ACHN (cell line): ENCODE data around the gene EFCC1.
A peak's percentile ranks its signal among the peaks of the same experiment; 100 is the strongest.

Experiments
- DNase-seq: peaks from one replicate; pipeline ENCODE4 v3.0.0-alpha.2; 2015
- in situ Hi-C: cut with HindIII; loops from 2 replicates; pipeline ENCODE4 v1.10.0; 2017; ENCODE audit warnings: low sequenced_read_pairs, low pct_ligation_motif_present, low pct_unique_long_range_greater_than_20kb

EFCC1 gene

GRCh38 chr3:129007792-129008191, 6.7 kb downstream of the EFCC1 start:
- no peak for DNase-seq
- in situ Hi-C loops, result no loop called here

- no peak for DNase-seq
- in situ Hi-C loops, result no loop called here
Measured at GRCh38 chr3:129009266-129009665, 8.2 kb downstream of the EFCC1 start.

- no peak for DNase-seq
- in situ Hi-C loops, result no loop called here
Measured at GRCh38 chr3:129010310-129010956, 9.3 kb downstream of the EFCC1 start.

- in situ Hi-C loops, result no loop called here
- DNase-seq, result no peak
Measured at GRCh38 chr3:129013491-129013891, 12.4 kb downstream of the EFCC1 start.

- DNase-seq, result no peak
- in situ Hi-C loops, result no loop called here
Measured at GRCh38 chr3:129014148-129014547, 13.0 kb downstream of the EFCC1 start.

GRCh38 chr3:129014793-129015345, 13.8 kb downstream of the EFCC1 start:
- in situ Hi-C loops, result no loop called here
- DNase-seq, result no peak

- in situ Hi-C loops, result no loop called here
- DNase-seq, result no peak
Measured at GRCh38 chr3:129015388-129016105, 14.4 kb downstream of the EFCC1 start.

GRCh38 chr3:129016356-129016719, 15.2 kb downstream of the EFCC1 start:
- in situ Hi-C loops, result no loop called here
- no peak for DNase-seq

GRCh38 chr3:129016720-129017483, 15.8 kb downstream of the EFCC1 start:
- no peak for DNase-seq
- in situ Hi-C loops, result no loop called here

- no peak for DNase-seq
- in situ Hi-C loops, result no loop called here
Measured at GRCh38 chr3:129017484-129017899, 16.4 kb downstream of the EFCC1 start.

GRCh38 chr3:129018271-129018670, 17.2 kb downstream of the EFCC1 start:
- no peak for DNase-seq
- in situ Hi-C loops, result no loop called here

GRCh38 chr3:129018751-129019150, 17.6 kb downstream of the EFCC1 start:
- in situ Hi-C loops, result no loop called here
- DNase-seq, result no peak

- in situ Hi-C loops, result no loop called here
- no peak for DNase-seq
Measured at GRCh38 chr3:129019266-129019665, 18.2 kb downstream of the EFCC1 start.

- in situ Hi-C loops, result no loop called here
- no peak for DNase-seq
Measured at GRCh38 chr3:129020691-129021090, 19.6 kb downstream of the EFCC1 start.

- no peak for DNase-seq
- in situ Hi-C loops, result no loop called here
Measured at GRCh38 chr3:129021140-129021551, 20.0 kb downstream of the EFCC1 start.

- in situ Hi-C loops, result no loop called here
- DNase-seq, result no peak
Measured at GRCh38 chr3:129022114-129023007, 21.3 kb downstream of the EFCC1 start.

GRCh38 chr3:129023008-129023358, 21.9 kb downstream of the EFCC1 start:
- in situ Hi-C loops, result no loop called here
- no peak for DNase-seq

GRCh38 chr3:129023909-129024308, 22.8 kb downstream of the EFCC1 start:
- in situ Hi-C loops, result no loop called here
- DNase-seq, result peak; percentile 31
